CD4-positive, alpha-beta T cell treated with Interleukin-1 beta for 1 hour (primary cell): ENCODE measurements around the gene PARP9.
"Not testable (repeated sequence)": the region's sequence is repeated elsewhere in the genome, so short reads cannot be mapped to it uniquely, and the experiment has no call there.

Experiments
- DNase-seq, 2 donors: peaks; one replicate each; pipeline ENCODE4 v3.0.0-alpha.2; 2020 to 2022

Gene PARP9

DNA sequence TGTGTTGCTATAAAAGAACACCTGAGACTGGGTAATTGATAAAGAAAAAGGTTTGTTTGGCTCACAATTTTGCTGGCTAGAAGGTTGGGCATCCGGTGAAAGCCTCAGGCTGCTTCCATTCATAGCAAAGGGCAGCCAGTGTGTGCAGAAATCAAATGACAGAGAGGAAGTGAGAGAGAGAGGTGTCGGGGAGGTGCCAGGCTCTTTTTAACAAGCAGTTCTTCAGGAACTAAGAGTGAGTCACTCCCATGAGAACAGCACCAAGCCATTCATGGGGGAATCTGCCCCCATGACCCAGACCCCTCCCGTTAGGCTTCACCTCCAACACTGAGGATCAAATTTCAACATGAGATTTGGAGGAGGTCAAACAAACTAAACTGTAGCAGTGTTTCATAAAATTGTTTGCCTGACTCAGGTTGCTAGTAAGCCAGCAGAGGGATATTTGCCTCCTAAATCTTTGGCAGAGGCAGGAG is 8.9 kb upstream of the PARP9 start:
- DNase-seq, result peak; percentile 45

GRCh38 chr3:122568755-122569154 is 4.7 kb upstream of the PARP9 start:
- no peak for DNase-seq

DNA sequence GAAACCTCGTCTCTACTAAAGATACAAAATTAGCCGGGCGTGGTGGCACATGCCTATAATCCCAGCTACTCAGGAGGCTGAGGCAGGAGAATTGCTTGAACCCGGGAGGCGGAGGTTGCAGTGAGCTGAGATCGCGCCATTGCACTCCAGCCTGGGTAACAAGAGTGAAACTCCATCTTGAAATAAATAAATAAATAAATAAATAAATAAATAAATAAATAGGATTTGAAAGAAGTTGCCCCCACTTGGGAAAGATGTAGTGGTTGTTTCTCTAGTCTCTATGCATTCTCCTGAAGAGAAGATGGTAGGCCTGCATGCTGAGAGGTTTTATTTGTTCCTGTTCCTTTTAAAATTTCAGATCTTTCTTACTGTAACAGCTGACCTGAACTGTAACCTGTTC is 4.0 kb upstream of the PARP9 start:
- not testable (repeated sequence) for DNase-seq

DNA sequence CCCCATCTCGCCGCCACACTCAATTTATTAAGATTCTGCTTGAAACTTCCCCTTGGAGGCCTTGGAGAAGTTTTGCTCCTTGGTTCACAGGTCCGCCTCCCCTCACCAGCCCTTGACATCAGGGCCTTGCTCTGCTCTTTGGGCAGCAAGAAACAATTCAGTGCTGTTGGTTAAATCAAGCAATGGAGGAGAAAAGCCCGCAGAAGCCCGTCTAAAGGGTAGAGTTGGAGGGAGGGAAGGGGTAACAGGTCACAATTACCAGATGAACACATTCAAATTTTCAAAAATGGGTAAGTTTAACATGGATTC is 429 bp downstream of the PARP9 start:
- DNase-seq, result no peak

DNA sequence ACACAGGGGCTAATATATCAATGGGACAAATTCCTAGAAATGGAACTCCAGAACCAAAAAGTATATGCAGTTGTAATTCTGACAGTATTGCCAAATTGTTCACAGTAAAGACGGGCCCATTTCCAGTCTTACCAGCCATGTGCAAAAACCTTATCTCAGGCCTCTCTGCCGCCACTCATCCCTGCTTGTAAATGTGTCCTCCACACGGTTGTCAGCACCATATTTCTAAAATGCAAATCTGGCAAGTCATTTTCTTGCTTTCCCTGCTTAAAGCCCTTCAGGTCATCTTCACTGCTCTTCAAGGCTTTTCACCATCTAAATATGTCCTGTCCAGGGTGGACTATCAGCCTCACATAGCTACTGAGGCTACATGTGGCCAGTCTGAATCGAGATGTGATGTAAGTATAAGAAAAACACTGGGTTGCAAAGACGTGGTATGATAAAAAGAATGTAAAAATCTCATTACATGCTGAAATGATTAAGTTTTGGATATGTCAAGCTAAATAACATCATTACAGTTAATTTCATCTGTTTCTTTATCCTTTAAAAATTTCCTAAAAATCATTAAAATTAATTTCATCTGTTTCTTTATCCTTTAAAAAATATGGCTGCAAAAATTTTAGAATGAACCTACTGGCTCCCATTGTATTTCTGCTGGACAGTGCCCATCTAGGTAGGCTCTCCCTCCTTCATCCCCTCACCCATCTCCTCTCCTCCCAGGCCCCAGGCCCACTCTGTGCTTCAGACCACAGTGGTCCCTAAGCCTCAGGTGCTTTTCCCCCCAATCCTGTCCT is 980 bp downstream of the PARP9 start:
- DNase-seq, result no peak

DNA sequence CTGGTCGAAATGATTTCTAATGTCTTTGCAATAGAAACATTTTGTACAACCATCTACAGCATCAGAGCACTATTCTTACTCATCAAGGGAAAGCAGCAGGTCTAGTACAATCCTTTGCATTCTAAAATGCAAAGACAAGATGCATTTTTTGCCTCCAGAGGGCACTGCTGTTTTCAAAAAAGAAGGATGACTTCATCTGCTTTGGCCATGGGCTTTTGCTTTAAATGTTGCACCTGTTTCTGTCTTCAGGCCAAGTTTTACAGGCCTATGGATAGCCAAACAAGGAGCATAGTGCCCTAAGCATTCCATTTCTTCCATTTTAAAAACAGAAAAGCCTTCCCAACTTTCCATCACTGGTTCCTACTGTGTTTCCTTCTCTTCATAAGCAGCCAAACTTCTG is 3.4 kb downstream of the PARP9 start:
- DNase-seq, result peak; percentile 52 to 79

DNA sequence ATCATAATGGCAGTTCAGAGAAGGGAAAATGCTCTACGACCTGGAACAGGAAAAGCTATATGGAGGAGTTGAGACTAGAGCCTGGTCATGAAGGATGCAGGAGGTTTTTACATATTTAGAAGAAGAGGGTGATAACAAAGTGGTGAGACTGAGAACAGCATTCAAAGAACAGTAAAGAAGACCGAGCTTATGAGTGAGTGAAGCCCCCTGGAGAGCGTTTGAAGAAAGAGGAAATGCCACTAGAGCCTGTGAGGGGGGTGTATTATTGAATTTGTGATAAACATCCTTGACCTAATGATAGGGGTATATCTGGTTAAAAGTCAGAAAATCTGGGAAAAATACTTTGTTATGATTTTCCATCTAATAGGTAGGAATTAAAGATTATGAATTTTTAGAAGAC is 4.2 kb downstream of the PARP9 start:
- DNase-seq, result no peak

- DNase-seq, result no peak
These were observed 5.5 kb downstream of the PARP9 start for GRCh38 chr3:122558605-122559004.

GRCh38 chr3:122557356-122557755 is 6.7 kb downstream of the PARP9 start:
- DNase-seq, result no peak

DNA sequence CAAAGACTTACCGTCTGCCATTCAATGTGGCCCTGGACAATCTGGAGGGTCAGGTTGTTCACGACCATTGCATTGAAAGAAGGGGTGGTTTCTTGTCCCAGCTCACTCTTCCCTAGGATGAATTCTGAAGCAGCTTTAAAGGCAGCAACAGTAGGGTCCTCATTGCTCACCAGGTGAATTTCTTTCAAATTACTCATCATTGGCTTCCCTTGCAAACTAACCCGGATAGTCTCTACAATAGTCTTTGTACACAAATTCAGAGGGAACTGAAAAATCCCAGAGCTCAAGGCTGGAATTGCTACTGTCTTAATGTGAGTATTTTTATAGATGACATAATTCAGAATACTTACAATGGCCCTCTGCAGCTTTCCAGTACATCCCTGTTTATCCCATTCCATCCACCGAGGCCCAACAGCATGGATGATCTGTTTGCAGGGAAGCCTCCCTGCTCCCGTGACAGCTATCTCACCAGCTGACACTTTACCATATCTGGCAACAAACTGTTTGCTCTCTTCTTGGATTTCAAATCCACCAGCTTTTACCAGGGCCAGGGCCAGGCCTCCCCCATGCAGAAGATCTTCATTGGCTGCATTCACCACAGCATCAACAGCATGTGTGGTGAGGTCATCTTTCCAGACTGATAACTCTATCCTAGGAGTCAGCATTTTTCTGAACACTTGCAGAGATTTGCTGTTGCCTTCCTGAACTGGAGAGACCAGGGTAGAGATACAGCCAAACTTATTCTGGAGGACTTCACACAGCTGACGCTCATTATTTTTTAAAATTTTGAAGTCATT is 8.6 kb downstream of the PARP9 start:
- DNase-seq, result no peak

DNA sequence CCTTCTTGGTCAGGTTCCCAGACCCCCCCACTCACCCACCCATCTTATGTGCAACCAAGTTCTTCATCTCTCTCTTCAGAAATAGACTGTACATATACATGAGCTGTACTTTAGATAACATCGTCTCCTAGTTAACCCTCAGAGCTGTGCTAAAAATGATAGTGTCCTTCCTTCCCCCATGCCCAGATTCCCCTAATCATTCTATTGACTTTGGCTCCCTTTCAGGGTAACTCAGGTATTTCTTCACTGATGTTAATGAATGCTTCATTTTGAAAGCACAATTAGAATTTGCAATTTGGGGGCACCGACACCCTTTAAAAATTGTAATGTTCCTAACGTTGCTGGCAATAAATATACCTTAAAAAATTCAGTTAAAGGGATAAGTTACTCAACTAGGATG is 10.9 kb downstream of the PARP9 start:
- no peak for DNase-seq

DNA sequence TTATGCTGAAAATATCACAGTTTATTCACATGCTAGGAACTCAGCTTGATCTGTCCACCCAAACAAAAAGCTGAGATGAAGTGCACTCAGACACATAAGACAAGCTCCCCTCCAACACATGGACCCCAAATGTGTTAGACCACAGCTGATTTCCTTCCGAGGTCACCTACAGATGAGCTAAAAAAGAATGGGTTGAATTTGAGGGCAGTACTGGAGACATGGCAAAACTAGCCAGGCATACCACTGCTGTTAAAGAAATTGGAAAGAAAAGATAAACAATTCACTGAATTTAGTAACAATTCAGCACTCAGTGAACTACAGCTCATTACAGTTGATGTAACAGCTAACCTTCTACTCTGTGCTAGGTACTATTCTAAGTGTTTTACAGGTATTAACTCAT is 15.5 kb downstream of the PARP9 start:
- DNase-seq, result no peak

GRCh38 chr3:122548076-122548475 is 16.0 kb downstream of the PARP9 start:
- no peak for DNase-seq

DNA sequence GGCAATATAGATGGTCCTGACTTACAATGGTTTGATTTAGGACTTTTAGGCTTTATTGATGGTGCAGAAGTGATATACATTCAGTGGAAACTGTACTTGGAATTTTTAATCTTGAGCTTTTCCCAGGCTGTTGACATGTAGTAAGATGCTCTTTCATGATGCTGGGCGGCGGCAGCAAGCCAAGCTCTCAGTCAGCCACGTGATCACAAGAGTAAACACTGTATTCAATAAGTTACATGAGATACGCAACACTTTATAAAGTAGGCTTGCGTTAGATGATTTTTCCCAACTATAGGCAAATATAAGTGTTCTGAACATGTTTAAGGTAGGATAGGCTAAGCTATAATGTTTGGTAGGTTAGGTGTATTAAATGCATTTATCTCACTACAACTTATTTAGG is 17.9 kb downstream of the PARP9 start:
- no peak for DNase-seq

- DNase-seq, result no peak
These were observed 25.1 kb downstream of the PARP9 start for GRCh38 chr3:122538956-122539490.

GRCh38 chr3:122536632-122537001 is 27.5 kb downstream of the PARP9 start:
- DNase-seq, result no peak

DNA sequence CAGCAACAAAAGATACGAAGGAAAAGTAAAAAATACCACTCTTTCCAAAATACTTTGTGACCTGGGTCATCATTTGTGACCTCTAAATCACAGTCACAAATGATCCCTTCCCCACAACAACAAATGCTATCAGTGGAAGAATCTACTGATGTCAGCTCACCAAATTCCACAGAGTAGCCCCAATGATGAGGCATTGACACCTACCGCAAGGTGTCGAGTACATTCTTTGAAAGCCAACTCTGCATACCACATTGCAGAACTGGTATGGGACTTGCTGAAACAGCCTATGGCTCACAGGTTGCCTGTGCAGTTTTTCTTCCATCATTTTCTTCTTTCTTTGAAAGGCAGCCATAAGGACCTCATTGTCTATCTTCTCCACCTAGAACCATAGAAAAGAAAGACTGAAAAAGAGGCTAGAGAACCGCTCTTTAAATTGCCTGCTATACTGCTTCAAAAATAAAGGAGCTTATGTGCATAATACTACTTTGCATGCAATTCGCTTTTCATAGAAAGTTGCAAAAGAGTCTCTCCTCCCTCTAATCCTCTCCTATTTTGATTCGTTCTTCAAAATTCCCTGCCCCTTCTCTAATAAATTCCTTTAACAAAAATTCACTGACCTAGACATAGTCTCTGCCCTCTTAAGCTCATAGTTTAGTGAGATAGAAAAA is 28.0 kb downstream of the PARP9 start:
- DNase-seq, result no peak

DNA sequence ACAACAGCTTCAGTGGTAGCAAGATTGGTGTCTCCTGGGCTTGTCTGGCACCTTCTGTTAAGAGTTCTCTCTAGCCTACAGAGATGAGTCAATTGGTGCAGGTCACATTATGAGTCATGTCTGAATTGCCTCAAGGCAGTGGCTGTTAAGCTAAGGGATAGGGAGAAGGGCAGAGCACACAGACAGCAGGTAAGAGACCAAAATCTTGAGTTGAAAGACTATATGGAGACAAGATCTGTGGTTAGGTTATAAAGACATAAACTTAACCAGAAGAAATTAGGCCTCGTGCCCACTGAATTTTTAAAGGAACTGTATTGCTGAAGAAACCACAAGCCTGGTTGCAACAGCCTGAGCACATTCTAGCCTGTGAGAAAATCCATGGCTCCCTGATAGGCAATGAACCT is 30.2 kb downstream of the PARP9 start:
- DNase-seq, result no peak

DNA sequence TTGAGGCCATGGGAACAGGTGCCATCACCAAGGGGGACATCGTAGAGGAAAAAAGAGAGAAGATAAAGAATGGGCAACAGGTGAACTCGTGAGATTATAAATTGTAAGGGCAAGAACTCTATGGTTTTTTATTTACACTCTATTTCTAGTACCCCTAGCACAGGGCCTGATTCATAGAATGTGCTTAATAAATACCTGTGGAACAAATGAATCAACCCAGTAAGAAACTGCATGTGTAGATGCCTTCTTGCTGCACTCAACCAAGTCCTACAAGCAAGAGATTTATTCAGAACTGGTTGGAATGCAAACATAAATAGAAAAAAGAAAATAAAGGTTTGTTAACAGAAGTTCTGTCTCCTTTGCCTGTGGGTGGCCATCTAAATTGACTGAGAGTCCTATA is 30.6 kb downstream of the PARP9 start:
- no peak for DNase-seq

DNA sequence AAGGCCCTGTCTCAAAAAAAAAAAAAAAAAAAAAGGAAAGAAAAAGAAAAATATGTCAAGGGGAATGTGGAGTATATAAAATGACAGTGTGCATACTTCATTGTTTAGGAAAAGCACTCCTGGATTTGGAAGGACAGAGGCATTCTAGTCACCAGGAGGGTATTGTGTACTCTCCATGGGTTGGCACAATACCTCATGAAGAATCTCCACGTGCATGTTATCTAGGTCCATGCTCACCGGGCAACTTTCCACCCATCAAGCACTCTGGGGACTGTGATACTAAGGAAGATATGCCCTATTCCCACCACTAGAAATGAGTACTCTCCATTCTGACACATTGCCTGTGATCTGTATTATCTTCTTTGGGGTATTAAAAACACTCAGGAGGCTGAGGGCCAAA is 33.9 kb downstream of the PARP9 start:
- no peak for DNase-seq

DNA sequence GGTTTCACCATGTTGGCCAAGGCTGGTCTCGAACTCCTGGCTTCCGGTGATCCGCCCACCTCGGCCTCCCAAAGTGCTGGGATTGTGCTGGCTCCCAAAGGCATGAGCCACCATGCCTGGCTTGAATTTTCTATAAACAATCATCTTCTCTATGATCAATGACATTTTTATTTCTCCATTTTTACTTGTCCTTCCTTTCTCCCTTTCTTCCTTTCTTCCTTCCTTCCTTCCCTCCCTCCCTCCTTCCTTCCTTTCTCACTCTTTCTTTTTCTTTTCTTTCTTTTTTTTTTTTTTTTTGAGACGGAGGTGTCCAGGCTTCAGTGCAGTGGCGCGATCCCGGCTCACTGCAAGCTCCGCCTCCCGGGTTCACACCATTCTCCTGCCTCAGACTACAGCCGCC is 40.8 kb downstream of the PARP9 start:
- no peak for DNase-seq

DNA sequence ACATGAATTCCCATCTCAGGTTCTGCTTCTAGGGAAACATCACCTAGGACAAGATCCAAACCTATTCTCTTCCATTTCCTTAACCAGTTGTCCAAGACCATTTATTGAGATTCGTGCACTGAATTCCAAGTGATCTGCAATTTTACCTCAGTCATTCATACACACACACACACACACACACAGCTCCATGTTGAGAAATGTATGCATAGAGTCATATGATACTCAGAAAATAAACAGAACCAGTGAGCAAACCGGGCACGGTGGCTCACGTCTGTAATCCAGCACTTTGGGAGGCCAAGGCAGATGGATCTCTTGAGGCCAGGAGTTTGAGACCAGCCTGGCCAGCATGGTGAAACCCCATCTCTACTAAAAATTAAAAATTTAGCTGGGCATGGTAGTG is 43.2 kb downstream of the PARP9 start:
- DNase-seq, result no peak

- no peak for DNase-seq
These were observed 44.4 kb downstream of the PARP9 start for GRCh38 chr3:122519693-122520092.

- no peak for DNase-seq
These were observed 47.2 kb downstream of the PARP9 start for GRCh38 chr3:122516846-122517360.
